Right lobe of liver (tissue), 6 donors: Measurements from ENCODE around the gene SLC35D1. TPM values are rescaled to one million over a fixed set of nuclear protein-coding genes. Genes with fewer than 3 reads are reported as not detected.

ENCODE experiments used
- ATAC-seq, 4 donors: fragments of 200-7000 bp; cut with Tn5 transposase; one replicate each; pipeline ENCODE4 v1.9.1; 2020; ENCODE audit warnings: mild to moderate bottlenecking in 4 of 4, moderate library complexity in 4 of 4
- DNase-seq, 3 donors: peaks; one replicate each; pipeline ENCODE4 v3.0.0-alpha.2; 2020
- H3K27ac ChIP-seq, 3 donors: fragments of 200-600 bp; one replicate each; pipeline ENCODE4 v1.8.0; 2022
- H3K27me3 ChIP-seq, 2 donors: fragments of 200-600 bp; one replicate each; pipeline ENCODE4 v1.8.0; 2022
- H3K36me3 ChIP-seq, 4 donors: fragments of 200-600 bp; sonication (generic) in 1 of 4; one replicate each; pipeline versions ENCODE4 v1.5.1 to v1.8.0; 2017 to 2022; ENCODE audit warnings: control low read depth in 1 of 4
- H3K4me1 ChIP-seq, 4 donors: fragments of 200-600 bp; sonication (generic) in 1 of 4; one replicate each; pipeline versions ENCODE4 v1.5.1 to v1.8.0; 2017 to 2022; ENCODE audit warnings: control low read depth in 1 of 4
- H3K4me3 ChIP-seq, 3 donors: fragments of 200-600 bp; one replicate each; pipeline ENCODE4 v1.8.0; 2022
- H3K9me3 ChIP-seq, 4 donors: fragments of 200-600 bp; sonication (generic) in 1 of 4; one replicate each; pipeline versions ENCODE4 v1.5.1 to v1.8.0; 2017 to 2022; ENCODE audit warnings: control low read depth in 1 of 4
- CTCF ChIP-seq, 4 donors: fragments of 200-600 bp in 3 of 4; fragments of 450-650 bp in 1 of 4; IDR thresholded peaks; one replicate each; pipeline versions ENCODE4 v1.5.1 to v1.8.0; 2016 to 2022; ENCODE audit warnings: antibody characterized with exemption in 4 of 4, mild to moderate bottlenecking in 2 of 4
- POLR2A ChIP-seq: fragments of 450-650 bp; IDR thresholded peaks from one replicate; pipeline ENCODE4 v1.6.1; 2017; ENCODE audit warnings: antibody characterized with exemption, mild to moderate bottlenecking
- WGBS: methylation state at CpG from one replicate; pipeline ENCODE4 v1.1.6; 2018; ENCODE audit warnings: low coverage, low lambda C conversion rate; ENCODE audit not compliant: insufficient coverage; ENCODE audit errors: missing lambda C conversion rate; 5-methylcytosine and 5-hydroxymethylcytosine counted together
- intact Hi-C, 2 donors: fragments of 100-400 bp; cut with DNase I; formaldehyde crosslinking; loops; one replicate each; pipeline versions ENCODE4 v1.11.2 to v1.14.1; 2022
- total RNA-seq, 6 experiments: library from RNA; depleted of rRNA in 2 of 6; stranded (reverse); fragments of >200 nt in 2 of 6; fragmentation: NEBNext Ultra II Directional in 3 of 6; extraction: Animal tissue kit (Norgen Biotek cat#: 25700) in 3 of 6; gene quantifications; one replicate each; pipeline versions ENCODE4 v1.1.0 to v1.2.4, GENCODE V29; 2016 to 2023
- donor health status: DM: no; HTN: yes; CAD: no.
- donor health status: DM: no; HTN: no; CAD: no.
- donor health status: DM: no; HTN: no; CAD: no.
- donor health status: DM: no; HTN: yes; CAD: no.
- donor health status: DM: no; HTN: yes; CAD: no.

Gene SLC35D1
- total RNA-seq, 6 experiments from 2014 or later = 36.9 to 70.7 (median 52.0) TPM

GRCh38 chr1:67058242-67058641 is 4.3 kb upstream of the SLC35D1 start:
- H3K4me1 ChIP-seq = no peaks in the 10 kb centered on the region
- 100% methylated on average over 1 of the region's 1 CpG for WGBS
- no peak overlapping the region for H3K4me3 ChIP-seq
- DNase-seq (no peak), ATAC-seq (peak in 1 of 4 donors; percentile 3)
- intact Hi-C loops = no loop called here
- TF ChIP-seq POLR2A (no peak), CTCF (IDR thresholded peaks at IDR 0.05) (no peak)
- no peak overlapping the region for H3K27ac ChIP-seq
- H3K9me3 ChIP-seq = no peaks in the 10 kb centered on the region
- H3K27me3 ChIP-seq = no peaks in the 10 kb centered on the region
- H3K36me3 ChIP-seq = no peaks in the 10 kb centered on the region

- H3K27ac ChIP-seq = peak overlapping the region; percentile 78 to 93 (median 89)
- no peaks in the 10 kb centered on the region for H3K9me3 ChIP-seq
- ATAC-seq (peak; percentile 72 to 85 (median 82)), DNase-seq (peak; percentile 74 to 84 (median 81))
- intact Hi-C loops = no loop called here
- peaks cover 0 to 15% (median 3%) of the 10 kb centered on the region in 4 donors for H3K4me1 ChIP-seq
- H3K36me3 ChIP-seq = peaks cover 0 to 30% (median 7%) of the 10 kb centered on the region in 4 donors
- TF ChIP-seq CTCF (IDR thresholded peaks at IDR 0.05) = no peak
- WGBS = no CpG with 5 or more reads among the region's 34 CpGs
- peak overlapping the region; percentile 83 to 93 (median 86) for H3K4me3 ChIP-seq
- no peaks in the 10 kb centered on the region for H3K27me3 ChIP-seq
Observed at GRCh38 chr1:67053535-67053784, 488 bp downstream of the SLC35D1 start.

- WGBS = 2% methylated on average over 17 of the region's 25 CpGs
- intact Hi-C loops = no loop called here
- peak in 2 of 3 donors; percentile 25 to 59 for DNase-seq
Observed at GRCh38 chr1:67052741-67053534, 1.0 kb downstream of the SLC35D1 start.

GRCh38 chr1:67051196-67051595 is 2.8 kb downstream of the SLC35D1 start:
- ATAC-seq = no peak
- WGBS = 53% methylated on average over 4 of the region's 4 CpGs

More at GRCh38 chr1:67052741-67053534, 1.0 kb downstream of the SLC35D1 start:
- Histone ChIP-seq H3K27ac (peak overlapping the region; percentile 78 to 93 (median 89)), H3K9me3 (no peaks in the 10 kb centered on the region), H3K4me1 (peaks cover 0 to 15% (median 3%) of the 10 kb centered on the region in 4 donors), H3K36me3 (peaks cover 0 to 35% (median 10%) of the 10 kb centered on the region in 4 donors), H3K4me3 (peak overlapping the region; percentile 83 to 93 (median 86)), H3K27me3 (no peaks in the 10 kb centered on the region)
- TF ChIP-seq CTCF (IDR thresholded peaks at IDR 0.05) = no peak
- peak; percentile 12 to 29 (median 22) for ATAC-seq

More at GRCh38 chr1:67051196-67051595, 2.8 kb downstream of the SLC35D1 start:
- H3K4me3 ChIP-seq = no peak overlapping the region
- H3K9me3 ChIP-seq = no peaks in the 10 kb centered on the region
- H3K27me3 ChIP-seq = no peaks in the 10 kb centered on the region
- H3K4me1 ChIP-seq = peaks cover 0 to 15% (median 3%) of the 10 kb centered on the region in 4 donors
- DNase-seq = no peak
- H3K36me3 ChIP-seq = peaks cover 0 to 53% (median 16%) of the 10 kb centered on the region in 4 donors
- no peak overlapping the region for H3K27ac ChIP-seq
- TF ChIP-seq POLR2A = no peak
- no peak for TF ChIP-seq CTCF (IDR thresholded peaks at IDR 0.05)
- intact Hi-C loops = no loop called here
